ENCODE measurements around the gene IL33.

DNA sequence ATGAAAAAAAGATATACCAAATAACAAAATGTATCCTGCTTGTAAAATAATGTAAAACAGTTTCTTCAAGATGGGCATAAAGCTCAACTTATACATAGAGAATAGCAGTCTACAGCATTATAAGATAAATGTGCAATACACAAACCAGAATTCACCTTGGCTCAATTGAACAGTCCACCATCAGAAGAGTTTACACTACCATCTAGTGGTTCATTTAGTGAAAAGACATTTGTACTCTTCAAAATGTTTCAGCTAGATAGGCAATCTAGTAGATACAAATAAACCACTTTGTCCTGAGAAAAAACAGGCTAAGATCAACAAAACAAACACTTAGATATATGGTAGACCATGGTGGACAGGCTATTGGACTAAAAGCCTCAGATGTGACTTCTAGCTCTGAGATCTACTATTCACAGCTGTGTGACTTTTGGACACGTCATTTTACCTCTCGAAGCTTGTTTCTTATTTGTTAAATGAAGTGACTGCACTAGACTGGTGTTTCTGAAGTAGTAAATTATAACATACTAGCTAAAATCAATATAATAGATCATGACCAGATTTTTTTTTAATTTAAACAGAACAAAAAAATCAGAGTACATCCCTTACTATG lies 90.5 kb downstream of the IL33 start:
- TF ChIP-seq, protein P1, sequence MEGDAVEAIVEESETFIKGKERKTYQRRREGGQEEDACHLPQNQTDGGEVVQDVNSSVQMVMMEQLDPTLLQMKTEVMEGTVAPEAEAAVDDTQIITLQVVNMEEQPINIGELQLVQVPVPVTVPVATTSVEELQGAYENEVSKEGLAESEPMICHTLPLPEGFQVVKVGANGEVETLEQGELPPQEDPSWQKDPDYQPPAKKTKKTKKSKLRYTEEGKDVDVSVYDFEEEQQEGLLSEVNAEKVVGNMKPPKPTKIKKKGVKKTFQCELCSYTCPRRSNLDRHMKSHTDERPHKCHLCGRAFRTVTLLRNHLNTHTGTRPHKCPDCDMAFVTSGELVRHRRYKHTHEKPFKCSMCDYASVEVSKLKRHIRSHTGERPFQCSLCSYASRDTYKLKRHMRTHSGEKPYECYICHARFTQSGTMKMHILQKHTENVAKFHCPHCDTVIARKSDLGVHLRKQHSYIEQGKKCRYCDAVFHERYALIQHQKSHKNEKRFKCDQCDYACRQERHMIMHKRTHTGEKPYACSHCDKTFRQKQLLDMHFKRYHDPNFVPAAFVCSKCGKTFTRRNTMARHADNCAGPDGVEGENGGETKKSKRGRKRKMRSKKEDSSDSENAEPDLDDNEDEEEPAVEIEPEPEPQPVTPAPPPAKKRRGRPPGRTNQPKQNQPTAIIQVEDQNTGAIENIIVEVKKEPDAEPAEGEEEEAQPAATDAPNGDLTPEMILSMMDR (IDR thresholded peaks at IDR 0.05) = peak; percentile 61 to 83 (median 67)
- no peak for TF ChIP-seq POLR2A (IDR thresholded peaks at IDR 0.05)

Measured in uterus (tissue), 2 donors.